Mesothelial cell of epicardium (in vitro differentiated cells): ENCODE data around the gene EXOC7. TPM values are rescaled to one million over a fixed set of nuclear protein-coding genes. Genes with fewer than 3 reads are reported as not detected.

ENCODE experiments used
- DNase-seq, 2 experiments: peaks; one replicate each; pipeline ENCODE4 v3.0.0; 2021; ENCODE audit warnings: low spot score in 2 of 2; ENCODE audit not compliant: unreplicated experiment in 2 of 2
- H3K27ac Mint-ChIP-seq: 2 replicates; pipeline ENCODE4 v1.8.0; 2021; ENCODE audit warnings: mixed read lengths
- H3K27me3 Mint-ChIP-seq: 2 replicates; pipeline ENCODE4 v1.8.0; 2021; ENCODE audit warnings: low read depth, mixed read lengths
- H3K36me3 Mint-ChIP-seq: 2 replicates; pipeline ENCODE4 v1.8.0; 2021; ENCODE audit warnings: mixed read lengths
- H3K4me1 Mint-ChIP-seq: 2 replicates; pipeline ENCODE4 v1.8.0; 2021; ENCODE audit warnings: mixed read lengths
- H3K4me3 Mint-ChIP-seq: 2 replicates; pipeline ENCODE4 v1.8.0; 2021; ENCODE audit warnings: mild to moderate bottlenecking, moderate library complexity, mixed read lengths
- H3K9me3 Mint-ChIP-seq: 2 replicates; pipeline ENCODE4 v1.8.0; 2021; ENCODE audit warnings: mixed read lengths
- CTCF ChIP-seq: fragments of 200-600 bp; sonication (generic); IDR thresholded peaks from one replicate; pipeline ENCODE4 v1.5.0; 2021; ENCODE audit warnings: antibody characterized with exemption; ENCODE audit not compliant: unreplicated experiment
- total RNA-seq: library from RNA; stranded (reverse); gene quantifications from 3 replicates; pipeline ENCODE4 v1.2.1, GENCODE V29; 2021

EXOC7 gene
- total RNA-seq, 1 donor from 2014 or later: 261 TPM

GRCh38 chr17:76149214-76149613 is 45.6 kb upstream of the EXOC7 start:
- no peak overlapping the region for H3K4me3 Mint-ChIP-seq
- no peak overlapping the region for H3K27ac Mint-ChIP-seq
- peaks cover 5% of the 10 kb centered on the region for H3K4me1 Mint-ChIP-seq
- no peaks in the 10 kb centered on the region for H3K36me3 Mint-ChIP-seq
- TF ChIP-seq CTCF: no peak
- no peaks in the 10 kb centered on the region for H3K27me3 Mint-ChIP-seq
- H3K9me3 Mint-ChIP-seq: no peaks in the 10 kb centered on the region
- no peak for DNase-seq

GRCh38 chr17:76148015-76148326 is 44.4 kb upstream of the EXOC7 start:
- H3K4me1 Mint-ChIP-seq: peaks cover 10% of the 10 kb centered on the region
- no peaks in the 10 kb centered on the region for H3K36me3 Mint-ChIP-seq
- no peak overlapping the region for H3K4me3 Mint-ChIP-seq
- TF ChIP-seq CTCF: no peak
- DNase-seq: no peak
- H3K27me3 Mint-ChIP-seq: peaks cover 2% of the 10 kb centered on the region
- no peaks in the 10 kb centered on the region for H3K9me3 Mint-ChIP-seq
- no peak overlapping the region for H3K27ac Mint-ChIP-seq

- peak; percentile 70 for TF ChIP-seq CTCF
- Mint-ChIP-seq H3K27ac (no peak overlapping the region), H3K27me3 (peaks cover 5% of the 10 kb centered on the region), H3K36me3 (no peaks in the 10 kb centered on the region), H3K4me1 (peaks cover 16% of the 10 kb centered on the region), H3K4me3 (no peak overlapping the region), H3K9me3 (no peaks in the 10 kb centered on the region)
- no peak for DNase-seq
Observed at GRCh38 chr17:76147211-76148014, 43.8 kb upstream of the EXOC7 start.

GRCh38 chr17:76146053-76146851 is 42.7 kb upstream of the EXOC7 start:
- Mint-ChIP-seq H3K4me1 (peaks cover 26% of the 10 kb centered on the region), H3K27ac (no peak overlapping the region), H3K9me3 (no peaks in the 10 kb centered on the region), H3K36me3 (no peaks in the 10 kb centered on the region), H3K4me3 (no peak overlapping the region), H3K27me3 (peaks cover 14% of the 10 kb centered on the region)
- no peak for DNase-seq
- no peak for TF ChIP-seq CTCF

- Mint-ChIP-seq H3K4me3 (no peak overlapping the region), H3K36me3 (no peaks in the 10 kb centered on the region), H3K27ac (no peak overlapping the region), H3K9me3 (no peaks in the 10 kb centered on the region), H3K4me1 (peaks cover 29% of the 10 kb centered on the region), H3K27me3 (peaks cover 20% of the 10 kb centered on the region)
- TF ChIP-seq CTCF: no peak
- no peak for DNase-seq
Observed at GRCh38 chr17:76145231-76146052, 41.9 kb upstream of the EXOC7 start.
